HG03108 (cell line): ENCODE results near the gene MBD3L2.
"Not testable (repeated sequence)": the region's sequence is repeated elsewhere in the genome, so short reads cannot be mapped to it uniquely, and the experiment has no call there.

Source experiments
- ATAC-seq: cut with Tn5 transposase; IDR thresholded peaks from one replicate; pipeline ENCODE4 v1.9.1; 2021; ENCODE audit warnings: moderate library complexity; ENCODE audit not compliant: unreplicated experiment

The MBD3L2 gene

GRCh38 chr19:7049021-7049420, at the start of gene MBD3L2:
Gene MBD3L2, plus strand, starts transcription at chr19:7049321. Its CDS starts 53 bp downstream, at chr19:7049374.
- not testable (repeated sequence) for ATAC-seq

GRCh38 chr19:6999933-7000332, 49.2 kb upstream of the MBD3L2 start:
- no peak for ATAC-seq

- no peak for ATAC-seq
These were observed 48.8 kb upstream of the MBD3L2 start for GRCh38 chr19:7000333-7000732.

- no peak for ATAC-seq
These were observed 48.3 kb upstream of the MBD3L2 start for GRCh38 chr19:7000816-7001215.

- ATAC-seq = no peak
These were observed 44.7 kb upstream of the MBD3L2 start for GRCh38 chr19:7004313-7004931.

- ATAC-seq = no peak
These were observed 42.9 kb upstream of the MBD3L2 start for GRCh38 chr19:7006135-7006704.

- no peak for ATAC-seq
These were observed 41.3 kb upstream of the MBD3L2 start for GRCh38 chr19:7007859-7008258.

GRCh38 chr19:7010722-7011593, 38.2 kb upstream of the MBD3L2 start:
- no peak for ATAC-seq

- ATAC-seq = no peak
These were observed 35.4 kb upstream of the MBD3L2 start for GRCh38 chr19:7013678-7014077.

- no peak for ATAC-seq
These were observed 30.3 kb upstream of the MBD3L2 start for GRCh38 chr19:7018828-7019227.

GRCh38 chr19:7021331-7021730, 27.8 kb upstream of the MBD3L2 start, which contains the start of gene MBD3L2B:
Gene MBD3L2B, minus strand, starts transcription at chr19:7021431. Its CDS starts 34 bp downstream, at chr19:7021397.
- ATAC-seq = not testable (repeated sequence)

GRCh38 chr19:7028790-7029189, 20.3 kb upstream of the MBD3L2 start:
- ATAC-seq = not testable (repeated sequence)

- ATAC-seq = not testable (repeated sequence)
These were observed 18.8 kb upstream of the MBD3L2 start, which contains the start of gene MBD3L5 for GRCh38 chr19:7030278-7030677. Gene MBD3L5, plus strand, starts transcription at chr19:7030578. Its CDS starts 34 bp downstream, at chr19:7030612.

- ATAC-seq = not testable (repeated sequence)
These were observed 9.0 kb upstream of the MBD3L2 start, which contains the start of gene MBD3L4 for GRCh38 chr19:7040079-7040478. Gene MBD3L4, minus strand, starts transcription at chr19:7040179. Its CDS starts 35 bp downstream, at chr19:7040144.

GRCh38 chr19:7041563-7041962, 7.6 kb upstream of the MBD3L2 start:
- ATAC-seq = not testable (repeated sequence)

- not testable (repeated sequence) for ATAC-seq
These were observed 2.3 kb downstream of the MBD3L2 start for GRCh38 chr19:7051421-7051820.

GRCh38 chr19:7052896-7053295, 3.8 kb downstream of the MBD3L2 start:
- not testable (repeated sequence) for ATAC-seq

- not testable (repeated sequence) for ATAC-seq
These were observed 5.7 kb downstream of the MBD3L2 start for GRCh38 chr19:7054635-7055368.

GRCh38 chr19:7055679-7056078, 6.6 kb downstream of the MBD3L2 start:
- not testable (repeated sequence) for ATAC-seq

GRCh38 chr19:7056371-7056770, 7.2 kb downstream of the MBD3L2 start:
- not testable (repeated sequence) for ATAC-seq

GRCh38 chr19:7058576-7058975, 9.5 kb downstream of the MBD3L2 start, which contains the start of gene MBD3L3:
Gene MBD3L3, minus strand, starts transcription at chr19:7058676. Its CDS starts 71 bp downstream, at chr19:7058605.
- ATAC-seq = not testable (repeated sequence)
